Breast epithelium (tissue), 3 donors: ENCODE data around the gene ANKDD1A.

ENCODE experiments used
- CTCF ChIP-seq, 3 donors: fragments of 450-650 bp; IDR thresholded peaks; one replicate each; pipeline ENCODE4 v1.5.1; 2016 to 2017; ENCODE audit warnings: antibody characterized with exemption in 3 of 3, mild to moderate bottlenecking in 3 of 3, moderate library complexity in 3 of 3
- POLR2A ChIP-seq: fragments of 450-650 bp; IDR thresholded peaks from one replicate; pipeline ENCODE4 v1.6.1; 2016; ENCODE audit warnings: antibody characterized with exemption, mild to moderate bottlenecking, moderate library complexity
- POLR2AphosphoS5 ChIP-seq, 3 donors: sonication (generic); formaldehyde crosslinking; IDR thresholded peaks; one replicate each; pipeline ENCODE4 v1.6.1; 2017; ENCODE audit warnings: antibody characterized with exemption in 3 of 3

GRCh38 chr15:64961013-64961412 lies 49.3 kb downstream of the ANKDD1A start:
- TF ChIP-seq POLR2A (no peak), CTCF (IDR thresholded peaks at IDR 0.05) (no peak), POLR2AphosphoS5 (IDR thresholded peaks at IDR 0.05) (no peak)
